Esophagus mucosa (tissue), 1 donor: ENCODE measurements around the gene REN. TPM values are rescaled to one million over a fixed set of nuclear protein-coding genes. Genes with fewer than 3 reads are reported as not detected.

ENCODE experiments used
- ATAC-seq: fragments of 200-7000 bp; cut with Tn5 transposase; one replicate; pipeline ENCODE4 v1.9.1; 2020
- total RNA-seq: library from RNA; stranded (reverse); gene quantifications from one replicate; pipeline ENCODE4 v1.2.4, GENCODE V29; 2023
- donor health status: DM: yes; HTN: yes; CAD: no.

REN gene
- not detected for total RNA-seq

- ATAC-seq, result no peak
Measured at GRCh38 chr1:204166219-204166618, at the start of gene REN. TSS of gene REN (minus strand) at chr1:204166337. CDS start at chr1:204166293, 44 bp downstream.

- ATAC-seq, result peak; percentile 77
Measured at GRCh38 chr1:204213668-204214662, 47.8 kb upstream of the REN start, which contains the start of gene GOLT1A. TSS of gene GOLT1A (minus strand) at chr1:204213988. CDS start at chr1:204213906, 82 bp downstream.

GRCh38 chr1:204212715-204213114, 46.6 kb upstream of the REN start:
- ATAC-seq, result no peak

- no peak for ATAC-seq
Measured at GRCh38 chr1:204211046-204211445, 44.9 kb upstream of the REN start.

GRCh38 chr1:204207136-204207616, 41.0 kb upstream of the REN start:
- peak; percentile 76 for ATAC-seq

- no peak for ATAC-seq
Measured at GRCh38 chr1:204206121-204206520, 40.0 kb upstream of the REN start.

GRCh38 chr1:204205486-204205885, 39.3 kb upstream of the REN start:
- ATAC-seq, result no peak

- ATAC-seq, result no peak
Measured at GRCh38 chr1:204204944-204205343, 38.8 kb upstream of the REN start.

GRCh38 chr1:204203206-204203767, 37.1 kb upstream of the REN start:
- ATAC-seq, result no peak

- no peak for ATAC-seq
Measured at GRCh38 chr1:204202481-204202880, 36.3 kb upstream of the REN start.

GRCh38 chr1:204201348-204202040, 35.4 kb upstream of the REN start:
- no peak for ATAC-seq

- ATAC-seq, result no peak
Measured at GRCh38 chr1:204199579-204199978, 33.4 kb upstream of the REN start.

- ATAC-seq, result peak; percentile 85
Measured at GRCh38 chr1:204198348-204199340, 32.5 kb upstream of the REN start.

- no peak for ATAC-seq
Measured at GRCh38 chr1:204197068-204197467, 30.9 kb upstream of the REN start.

- ATAC-seq, result no peak
Measured at GRCh38 chr1:204196068-204196795, 30.1 kb upstream of the REN start, which contains the start of gene KISS1. TSS of gene KISS1 (minus strand) at chr1:204196491. CDS start at chr1:204192876, 3,615 bp downstream.

GRCh38 chr1:204194771-204195170, 28.6 kb upstream of the REN start:
- no peak for ATAC-seq

- ATAC-seq, result no peak
Measured at GRCh38 chr1:204194080-204194479, 27.9 kb upstream of the REN start.

- ATAC-seq, result no peak
Measured at GRCh38 chr1:204192589-204193352, 26.6 kb upstream of the REN start.

GRCh38 chr1:204192046-204192445, 25.9 kb upstream of the REN start:
- ATAC-seq, result no peak

GRCh38 chr1:204191456-204191855, 25.3 kb upstream of the REN start:
- ATAC-seq, result no peak
